ENCODE measurements around the gene KRT80.

KRT80 gene

GRCh38 chr12:52193991-52194390 lies 2.2 kb upstream of the KRT80 start:
- no peak overlapping the region for H4K8ac ChIP-seq (ENCODE audit: low read length)
- no peaks in the 10 kb centered on the region for H3K36me3 ChIP-seq (ENCODE audit: control insufficient read depth in 1 of 2, insufficient read depth in 2 of 2, low read depth in 1 of 2, low read length in 2 of 2)
- H2BK120ac ChIP-seq (ENCODE audit: low read depth, low read length), result no peak overlapping the region
- H2AK5ac ChIP-seq (ENCODE audit: low read length, severe bottlenecking), result peak overlapping the region; percentile 98
- H3K4ac ChIP-seq (ENCODE audit: low read depth in 1 of 2, low read length in 2 of 2), result peak overlapping the region; percentile 17 to 46
- H2BK15ac ChIP-seq (ENCODE audit: low read depth, poor library complexity, severe bottlenecking), result peak overlapping the region; percentile 73
- H4K91ac ChIP-seq (ENCODE audit: low read length), result no peak overlapping the region
- H3K23ac ChIP-seq (ENCODE audit: low read length in 2 of 2), result no peak overlapping the region
- 20% methylated on average over 5 of the region's 6 CpGs for WGBS
- DNase-seq, result peak; percentile 62
- H2BK5ac ChIP-seq (ENCODE audit: low read depth, low read length, poor library complexity, severe bottlenecking), result no peak overlapping the region
- peak overlapping the region; percentile 62 for H3K27ac ChIP-seq (ENCODE audit: low read length, poor library complexity, severe bottlenecking)
- H3K14ac ChIP-seq (ENCODE audit: low read length in 2 of 2), result no peak overlapping the region
- peak overlapping the region; percentile 22 to 61 for H3K18ac ChIP-seq (ENCODE audit: low read depth in 1 of 2, low read length in 2 of 2)
- H3K4me1 ChIP-seq (ENCODE audit: control insufficient read depth, insufficient read depth, low read depth, low read length), result peaks cover 61% of the 10 kb centered on the region
- H3K9me3 ChIP-seq (ENCODE audit: control insufficient read depth, low read length), result no peaks in the 10 kb centered on the region
- no peak overlapping the region for H3K4me2 ChIP-seq (ENCODE audit: low read length, poor library complexity, severe bottlenecking)
- no peak overlapping the region for H3K4me3 ChIP-seq (ENCODE audit: insufficient read depth in 1 of 2, low read depth in 1 of 2, low read length in 2 of 2)
- H2BK12ac ChIP-seq (ENCODE audit: low read length in 2 of 2), result peak overlapping the region; percentile 90 to 98
- peaks cover 0 to under 1% of the 10 kb centered on the region in 2 experiments for H3K27me3 ChIP-seq (ENCODE audit: control insufficient read depth in 1 of 2, insufficient read depth in 1 of 2, low read length in 2 of 2)
- H3K9ac ChIP-seq (ENCODE audit: low read length), result no peak overlapping the region
- peaks cover 2% of the 10 kb centered on the region for H3K79me1 ChIP-seq (replicated peaks; ENCODE audit: low read length, poor library complexity, severe bottlenecking)
- no peak overlapping the region for H2AFZ ChIP-seq (ENCODE audit: low read depth, low read length)

GRCh38 chr12:52193532-52193931 lies 1.7 kb upstream of the KRT80 start:
- Histone ChIP-seq H3K27me3 (ENCODE audit: control insufficient read depth in 1 of 2, insufficient read depth in 1 of 2, low read length in 2 of 2) (no peaks in the 10 kb centered on the region), H2BK5ac (ENCODE audit: low read depth, low read length, poor library complexity, severe bottlenecking) (peak overlapping the region; percentile 47), H3K9me3 (ENCODE audit: control insufficient read depth, low read length) (no peaks in the 10 kb centered on the region), H3K27ac (ENCODE audit: low read length, poor library complexity, severe bottlenecking) (peak overlapping the region; percentile 62), H3K4me3 (ENCODE audit: insufficient read depth in 1 of 2, low read depth in 1 of 2, low read length in 2 of 2) (no peak overlapping the region), H2BK15ac (ENCODE audit: low read depth, poor library complexity, severe bottlenecking) (peak overlapping the region; percentile 73), H3K9ac (ENCODE audit: low read length) (no peak overlapping the region), H2AK5ac (ENCODE audit: low read length, severe bottlenecking) (peak overlapping the region; percentile 34), H2BK120ac (ENCODE audit: low read depth, low read length) (peak overlapping the region; percentile 36), H3K4me2 (ENCODE audit: low read length, poor library complexity, severe bottlenecking) (no peak overlapping the region), H3K79me1 (replicated peaks; ENCODE audit: low read length, poor library complexity, severe bottlenecking) (peaks cover 2% of the 10 kb centered on the region), H2AFZ (ENCODE audit: low read depth, low read length) (no peak overlapping the region), H3K18ac (ENCODE audit: low read depth in 1 of 2, low read length in 2 of 2) (peak overlapping the region; percentile 65 to 83), H2BK12ac (ENCODE audit: low read length in 2 of 2) (peak overlapping the region; percentile 90 to 98), H3K4me1 (ENCODE audit: control insufficient read depth, insufficient read depth, low read depth, low read length) (peaks cover 66% of the 10 kb centered on the region), H4K8ac (ENCODE audit: low read length) (peak overlapping the region; percentile 56), H4K91ac (ENCODE audit: low read length) (peak overlapping the region; percentile 83), H3K36me3 (ENCODE audit: control insufficient read depth in 1 of 2, insufficient read depth in 2 of 2, low read depth in 1 of 2, low read length in 2 of 2) (no peaks in the 10 kb centered on the region), H3K14ac (ENCODE audit: low read length in 2 of 2) (peak overlapping the region in 1 of 2 experiments; percentile 91), H3K4ac (ENCODE audit: low read depth in 1 of 2, low read length in 2 of 2) (peak overlapping the region; percentile 10 to 45), H3K23ac (ENCODE audit: low read length in 2 of 2) (no peak overlapping the region)
- 65% methylated on average over 4 of the region's 6 CpGs for WGBS
- DNase-seq, result no peak

- no peak overlapping the region for H3K4me3 ChIP-seq (ENCODE audit: insufficient read depth in 1 of 2, low read depth in 1 of 2, low read length in 2 of 2)
- H2BK15ac ChIP-seq (ENCODE audit: low read depth, poor library complexity, severe bottlenecking), result peak overlapping the region; percentile 80
- peaks cover 2% of the 10 kb centered on the region for H3K79me1 ChIP-seq (replicated peaks; ENCODE audit: low read length, poor library complexity, severe bottlenecking)
- H3K9me3 ChIP-seq (ENCODE audit: control insufficient read depth, low read length), result no peaks in the 10 kb centered on the region
- H2BK120ac ChIP-seq (ENCODE audit: low read depth, low read length), result peak overlapping the region; percentile 87
- WGBS, result 91% methylated on average over 11 of the region's 16 CpGs
- peak overlapping the region; percentile 85 for H2BK5ac ChIP-seq (ENCODE audit: low read depth, low read length, poor library complexity, severe bottlenecking)
- peak overlapping the region; percentile 34 to 91 for H3K4ac ChIP-seq (ENCODE audit: low read depth in 1 of 2, low read length in 2 of 2)
- peaks cover 80% of the 10 kb centered on the region for H3K4me1 ChIP-seq (ENCODE audit: control insufficient read depth, insufficient read depth, low read depth, low read length)
- peak overlapping the region; percentile 9 to 98 for H2BK12ac ChIP-seq (ENCODE audit: low read length in 2 of 2)
- no peak overlapping the region for H3K9ac ChIP-seq (ENCODE audit: low read length)
- peak overlapping the region in 1 of 2 experiments; percentile 2 for H3K14ac ChIP-seq (ENCODE audit: low read length in 2 of 2)
- peak overlapping the region; percentile 6 for H3K4me2 ChIP-seq (ENCODE audit: low read length, poor library complexity, severe bottlenecking)
- H3K23ac ChIP-seq (ENCODE audit: low read length in 2 of 2), result no peak overlapping the region
- H2AFZ ChIP-seq (ENCODE audit: low read depth, low read length), result no peak overlapping the region
- DNase-seq, result no peak
- H4K91ac ChIP-seq (ENCODE audit: low read length), result peak overlapping the region; percentile 98
- peak overlapping the region; percentile 89 to 93 for H3K18ac ChIP-seq (ENCODE audit: low read depth in 1 of 2, low read length in 2 of 2)
- peak overlapping the region; percentile 81 for H4K8ac ChIP-seq (ENCODE audit: low read length)
- H3K27ac ChIP-seq (ENCODE audit: low read length, poor library complexity, severe bottlenecking), result peak overlapping the region; percentile 86
- no peaks in the 10 kb centered on the region for H3K27me3 ChIP-seq (ENCODE audit: control insufficient read depth in 1 of 2, insufficient read depth in 1 of 2, low read length in 2 of 2)
- H2AK5ac ChIP-seq (ENCODE audit: low read length, severe bottlenecking), result peak overlapping the region; percentile 96
- no peaks in the 10 kb centered on the region for H3K36me3 ChIP-seq (ENCODE audit: control insufficient read depth in 1 of 2, insufficient read depth in 2 of 2, low read depth in 1 of 2, low read length in 2 of 2)
Measured at GRCh38 chr12:52190860-52191729, 719 bp downstream of the KRT80 start.

GRCh38 chr12:52189376-52190174 lies 2.2 kb downstream of the KRT80 start:
- peak overlapping the region; percentile 31 to 74 for H3K18ac ChIP-seq (ENCODE audit: low read depth in 1 of 2, low read length in 2 of 2)
- H3K14ac ChIP-seq (ENCODE audit: low read length in 2 of 2), result peak overlapping the region in 1 of 2 experiments; percentile 22
- H3K4me1 ChIP-seq (ENCODE audit: control insufficient read depth, insufficient read depth, low read depth, low read length), result peaks cover 88% of the 10 kb centered on the region
- peak overlapping the region; percentile 82 for H4K8ac ChIP-seq (ENCODE audit: low read length)
- H2BK120ac ChIP-seq (ENCODE audit: low read depth, low read length), result peak overlapping the region; percentile 75
- 5% methylated on average over 2 of the region's 3 CpGs for WGBS
- peak overlapping the region; percentile 86 for H3K27ac ChIP-seq (ENCODE audit: low read length, poor library complexity, severe bottlenecking)
- H3K4ac ChIP-seq (ENCODE audit: low read depth in 1 of 2, low read length in 2 of 2), result peak overlapping the region; percentile 20 to 55
- no peak overlapping the region for H3K9ac ChIP-seq (ENCODE audit: low read length)
- peaks cover 4% of the 10 kb centered on the region for H3K79me1 ChIP-seq (replicated peaks; ENCODE audit: low read length, poor library complexity, severe bottlenecking)
- H3K36me3 ChIP-seq (ENCODE audit: control insufficient read depth in 1 of 2, insufficient read depth in 2 of 2, low read depth in 1 of 2, low read length in 2 of 2), result no peaks in the 10 kb centered on the region
- peak overlapping the region; percentile 77 for H2BK15ac ChIP-seq (ENCODE audit: low read depth, poor library complexity, severe bottlenecking)
- H3K9me3 ChIP-seq (ENCODE audit: control insufficient read depth, low read length), result no peaks in the 10 kb centered on the region
- H3K4me2 ChIP-seq (ENCODE audit: low read length, poor library complexity, severe bottlenecking), result peak overlapping the region; percentile 14
- H2BK5ac ChIP-seq (ENCODE audit: low read depth, low read length, poor library complexity, severe bottlenecking), result peak overlapping the region; percentile 85
- DNase-seq, result no peak
- no peak overlapping the region for H3K23ac ChIP-seq (ENCODE audit: low read length in 2 of 2)
- H3K27me3 ChIP-seq (ENCODE audit: control insufficient read depth in 1 of 2, insufficient read depth in 1 of 2, low read length in 2 of 2), result no peaks in the 10 kb centered on the region
- peak overlapping the region; percentile 67 for H4K91ac ChIP-seq (ENCODE audit: low read length)
- H2AFZ ChIP-seq (ENCODE audit: low read depth, low read length), result no peak overlapping the region
- peak overlapping the region; percentile 45 to 81 for H2BK12ac ChIP-seq (ENCODE audit: low read length in 2 of 2)
- no peak overlapping the region for H3K4me3 ChIP-seq (ENCODE audit: insufficient read depth in 1 of 2, low read depth in 1 of 2, low read length in 2 of 2)
- H2AK5ac ChIP-seq (ENCODE audit: low read length, severe bottlenecking), result peak overlapping the region; percentile 96

Data from mesenchymal stem cell (in vitro differentiated cells and primary cell).